Measurements from ENCODE around the gene SCAPER. TPM values are rescaled to one million over a fixed set of nuclear protein-coding genes. Genes with fewer than 3 reads are reported as not detected.

SCAPER gene
- total and polyA plus RNA-seq, 2 of the 4 experiments (the other 2 are of a cell fraction): 2.9 to 9.7 TPM

GRCh38 chr15:76823890-76824289 lies 81.2 kb downstream of the SCAPER start:
- Histone ChIP-seq H4K20me1 (ENCODE audit: insufficient read depth, low read length) (no peaks in the 10 kb centered on the region), H3K4me1 (ENCODE audit: control insufficient read depth, insufficient read depth, low read length) (no peaks in the 10 kb centered on the region), H4K5ac (ENCODE audit: low read depth, low read length) (no peak overlapping the region), H2AK5ac (ENCODE audit: low read depth, low read length) (no peak overlapping the region), H2BK5ac (ENCODE audit: low read depth, low read length, poor library complexity, severe bottlenecking) (no peak overlapping the region), H2AK9ac (replicated peaks; ENCODE audit: low read depth, low read length, poor library complexity) (no peak overlapping the region), H2BK15ac (ENCODE audit: low read depth, low read length) (no peak overlapping the region), H3K27ac (ENCODE audit: insufficient read depth, low read length) (no peak overlapping the region), H3K79me1 (ENCODE audit: low read depth in 1 of 2, low read length in 2 of 2) (no peaks in the 10 kb centered on the region), H2BK20ac (ENCODE audit: low read depth, low read length) (no peak overlapping the region), H3K23ac (ENCODE audit: low read depth, low read length) (no peak overlapping the region), H3K9ac (ENCODE audit: low read depth, low read length) (no peak overlapping the region), H2AFZ (replicated peaks; ENCODE audit: low read length, poor library complexity) (no peak overlapping the region), H3K18ac (ENCODE audit: low read depth, low read length) (no peak overlapping the region), H3K56ac (ENCODE audit: extremely low read depth, insufficient read depth, low read length) (no peak overlapping the region), H2BK120ac (ENCODE audit: low read depth, low read length) (no peak overlapping the region), H3K9me3 (ENCODE audit: control insufficient read depth, insufficient read depth, low read length) (no peaks in the 10 kb centered on the region), H4K8ac (ENCODE audit: low read depth in 2 of 2, low read length in 2 of 2) (no peak overlapping the region), H3K27me3 (ENCODE audit: control insufficient read depth, insufficient read depth, low read length) (no peaks in the 10 kb centered on the region), H3K14ac (replicated peaks; ENCODE audit: low read depth, low read length) (no peak overlapping the region), H3K36me3 (ENCODE audit: control insufficient read depth, insufficient read depth, low read length) (no peaks in the 10 kb centered on the region), H4K91ac (ENCODE audit: insufficient read depth, low read depth, low read length) (no peak overlapping the region), H3K9me1 (ENCODE audit: insufficient read depth, low read length) (no peaks in the 10 kb centered on the region), H3K4ac (ENCODE audit: low read depth, low read length) (no peak overlapping the region), H3K4me2 (ENCODE audit: low read depth, low read length) (no peak overlapping the region), H3K4me3 (ENCODE audit: insufficient read depth, low read depth, low read length) (no peak overlapping the region)
- WGBS, 2 experiments (ENCODE audit: extremely low coverage in 2 of 2, insufficient read length in 1 of 2): no CpG with 5 or more reads among the region's 4 CpGs
- BruUV-seq (replicated peaks): no TSS peak
- ATAC-seq (ENCODE audit: low read depth) (no peak), DNase-seq (peak; percentile 53)
- dilution Hi-C loops (cut with HindIII; ENCODE audit: low sequenced_read_pairs, unreplicated experiment) (no loop called here), in situ Hi-C loops (cut with MboI; ENCODE audit: low sequenced_read_pairs) (no loop called here), intact Hi-C loops (cut with micrococcal nuclease) (no loop called here)
- CTCF ChIA-PET: interaction anchor here (1.1 kb wide), 1 partner anchor 561 kb away, joined by 3 read pairs; no protein-coding TSS in a partner anchor
- TF ChIP-seq SMC3 (IDR thresholded peaks at IDR 0.05; ENCODE audit: low read depth, low read length) (no peak), RCOR1 (IDR thresholded peaks at IDR 0.05; ENCODE audit: insufficient replicate concordance, low read length) (no peak), MAZ (IDR thresholded peaks at IDR 0.05; ENCODE audit: borderline replicate concordance, low read depth, low read length) (no peak), ELK1 (IDR thresholded peaks at IDR 0.05; ENCODE audit: borderline replicate concordance, low read depth, low read length) (no peak), NFE2L2 (IDR thresholded peaks at IDR 0.05; ENCODE audit: low read depth, low read length) (no peak)
- POLR2A ChIA-PET (ENCODE audit: unreplicated experiment): no interaction called here
